Kidney epithelial cell (primary cell): ENCODE measurements around the gene ESPNL. TPM values are rescaled to one million over a fixed set of nuclear protein-coding genes. Genes with fewer than 3 reads are reported as not detected.

Experiments used
- DNase-seq: peaks from one replicate; pipeline ENCODE4 v3.0.0-alpha.2; 2010; ENCODE audit warnings: low read depth
- H3K27me3 ChIP-seq: 2 replicates; pipeline ENCODE4 v1.6.0; 2011; ENCODE audit warnings: low read length; ENCODE audit not compliant: control insufficient read depth, insufficient read depth
- H3K36me3 ChIP-seq: 2 replicates; pipeline ENCODE4 v1.5.1; 2011; ENCODE audit warnings: low read length; ENCODE audit not compliant: control insufficient read depth, insufficient read depth
- H3K4me3 ChIP-seq: 2 replicates; pipeline ENCODE4 v1.5.1; 2011; ENCODE audit warnings: low read depth, mild to moderate bottlenecking, control low read depth, low read length
- CTCF ChIP-seq: IDR thresholded peaks from 2 replicates; pipeline ENCODE4 v1.5.1; 2011; ENCODE audit warnings: mild to moderate bottlenecking, moderate library complexity, low read length, control low read depth, inconsistent platforms; ENCODE audit not compliant: insufficient read depth, poor library complexity, severe bottlenecking
- total RNA-seq: library from RNA; depleted of rRNA; stranded (reverse); fragments of >200 nt; gene quantifications from 2 replicates; pipeline ENCODE4 v1.2.3, GENCODE V29; 2015

ESPNL gene
- total RNA-seq, 1 donor from 2014 or later = 3.8 TPM

DNA sequence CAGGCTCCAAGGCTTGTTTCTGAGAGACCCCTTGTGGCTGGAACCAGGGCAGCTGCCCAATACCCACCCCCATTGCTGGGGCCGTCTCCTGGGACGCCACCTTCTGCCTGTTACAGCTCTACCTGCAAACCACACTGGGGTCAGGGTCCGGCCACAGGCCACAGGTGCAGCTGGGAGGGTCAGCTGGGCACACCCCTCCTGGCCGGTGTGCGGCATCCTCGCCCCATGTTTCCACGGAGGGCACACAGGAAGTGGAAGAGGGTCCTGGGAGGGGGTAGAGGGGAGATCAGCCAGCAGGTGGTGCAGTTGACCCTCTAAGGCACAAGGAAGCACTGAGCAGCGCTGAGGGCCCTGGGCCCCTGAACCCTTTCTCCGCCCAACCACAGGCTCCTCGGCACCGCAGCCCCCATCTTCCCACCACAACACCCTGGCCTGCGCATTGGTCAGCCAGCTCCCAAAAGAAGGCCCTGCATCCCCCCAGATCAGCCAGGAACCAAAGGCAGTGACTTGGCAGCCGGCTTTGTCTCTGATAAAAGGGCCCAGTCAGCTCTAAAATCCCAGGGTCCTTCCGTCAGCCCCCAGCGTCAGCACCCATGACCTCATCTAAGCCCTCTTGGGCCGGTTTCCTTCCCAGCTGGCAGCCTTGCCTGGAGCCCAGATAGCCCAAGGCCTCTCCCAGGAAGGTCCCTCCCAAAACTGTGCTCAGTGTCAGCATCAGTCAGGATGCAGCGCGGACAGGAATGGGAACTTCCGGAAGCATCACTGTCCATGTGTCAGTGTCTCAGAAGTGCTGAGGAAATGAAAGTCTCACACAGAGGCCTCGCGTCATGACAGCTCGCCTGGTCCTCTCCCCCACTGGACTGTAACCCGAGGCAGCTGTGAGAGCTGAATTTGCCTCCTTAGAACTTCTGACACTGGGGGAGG lies 60.3 kb downstream of the ESPNL start:
- TF ChIP-seq CTCF = peak; percentile 54
- Histone ChIP-seq H3K27me3 (no peaks in the 10 kb centered on the region), H3K36me3 (no peaks in the 10 kb centered on the region), H3K4me3 (peak overlapping the region; percentile 55)
- no peak for DNase-seq

GRCh38 chr2:238161291-238162051 lies 61.3 kb downstream of the ESPNL start:
- Histone ChIP-seq H3K27me3 (no peaks in the 10 kb centered on the region), H3K36me3 (no peaks in the 10 kb centered on the region), H3K4me3 (no peak overlapping the region)
- DNase-seq = no peak
- TF ChIP-seq CTCF = no peak

DNA sequence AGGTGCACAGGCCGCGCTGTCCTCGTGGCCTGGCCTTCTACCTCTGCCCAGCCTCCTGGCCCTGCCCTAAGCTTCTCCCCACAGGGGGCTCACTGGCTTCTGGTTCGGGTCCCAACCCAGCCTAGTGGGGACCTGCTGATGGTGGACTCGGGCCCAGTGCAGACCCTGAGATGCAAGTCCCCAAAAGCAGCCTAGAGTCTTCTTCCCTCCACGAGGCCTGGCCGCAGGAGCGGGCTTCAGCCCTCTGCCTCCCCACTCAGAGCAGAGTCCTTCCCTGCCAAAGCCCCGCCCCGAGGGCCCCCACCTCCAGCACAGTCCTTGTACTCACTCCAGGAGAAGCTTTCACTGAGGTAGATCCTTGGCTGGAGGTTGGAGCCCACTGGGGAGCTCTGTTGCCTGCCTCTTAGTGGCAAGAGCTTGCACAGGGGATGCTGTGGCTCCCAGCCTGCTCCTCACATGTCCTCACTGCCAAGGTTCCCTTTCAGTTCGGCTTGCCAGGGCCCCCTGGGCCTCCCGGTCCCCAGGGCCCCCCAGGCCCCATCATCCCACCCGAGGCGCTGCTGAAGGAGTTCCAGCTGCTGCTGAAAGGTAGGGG lies 62.2 kb downstream of the ESPNL start:
- H3K4me3 ChIP-seq = no peak overlapping the region
- no peak for TF ChIP-seq CTCF
- no peaks in the 10 kb centered on the region for H3K27me3 ChIP-seq

GRCh38 chr2:238162846-238163441 lies 62.8 kb downstream of the ESPNL start:
- H3K27me3 ChIP-seq = no peaks in the 10 kb centered on the region
- peak overlapping the region; percentile 20 for H3K4me3 ChIP-seq
- no peak for DNase-seq
- no peaks in the 10 kb centered on the region for H3K36me3 ChIP-seq
- TF ChIP-seq CTCF = no peak

More for the DNA sequence above, 62.2 kb downstream of the ESPNL start:
- no peak for DNase-seq
- H3K36me3 ChIP-seq = no peaks in the 10 kb centered on the region

- no peaks in the 10 kb centered on the region for H3K36me3 ChIP-seq
- DNase-seq = no peak
- TF ChIP-seq CTCF = no peak
- H3K27me3 ChIP-seq = no peaks in the 10 kb centered on the region
- peak overlapping the region; percentile 20 for H3K4me3 ChIP-seq
Measured at GRCh38 chr2:238163481-238164198, 63.5 kb downstream of the ESPNL start.
